ENCODE results near the gene ZNF132. TPM values are rescaled to one million over a fixed set of nuclear protein-coding genes. Genes with fewer than 3 reads are reported as not detected.

Gene ZNF132
- total RNA-seq, 1 donor from 2014 or later, result 1.2 TPM

DNA sequence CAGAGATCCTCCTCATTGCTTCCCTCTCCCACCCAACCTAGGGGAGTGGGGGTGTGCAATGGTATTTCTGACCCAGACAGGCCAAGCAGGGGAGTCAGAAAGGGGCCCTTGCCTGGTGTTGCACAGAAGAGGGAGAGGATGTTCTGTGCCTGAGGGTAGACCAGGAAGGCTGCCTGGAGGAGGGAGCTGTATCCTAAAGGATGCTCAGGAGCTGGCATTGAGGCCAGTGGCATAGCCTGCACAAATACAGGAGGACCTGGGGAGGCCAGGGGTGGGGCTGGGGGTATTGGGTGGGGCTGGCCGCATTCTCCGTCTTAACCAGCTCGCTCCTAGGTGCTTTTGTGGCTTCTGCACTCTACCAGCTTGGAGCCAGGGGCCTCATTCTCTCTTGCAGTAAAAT is 40.0 kb downstream of the ZNF132 start:
- Mint-ChIP-seq H3K27ac (ENCODE audit: unreplicated experiment) (no peak overlapping the region), H3K4me3 (ENCODE audit: unreplicated experiment) (peak overlapping the region; percentile 92), H3K4me1 (ENCODE audit: unreplicated experiment) (peaks cover 4% of the 10 kb centered on the region), H3K9me3 (ENCODE audit: unreplicated experiment) (no peaks in the 10 kb centered on the region), H3K36me3 (ENCODE audit: low read depth, unreplicated experiment) (peaks cover 2% of the 10 kb centered on the region), H3K27me3 (ENCODE audit: unreplicated experiment) (peaks cover 6% of the 10 kb centered on the region)
- TF ChIP-seq, protein P1, sequence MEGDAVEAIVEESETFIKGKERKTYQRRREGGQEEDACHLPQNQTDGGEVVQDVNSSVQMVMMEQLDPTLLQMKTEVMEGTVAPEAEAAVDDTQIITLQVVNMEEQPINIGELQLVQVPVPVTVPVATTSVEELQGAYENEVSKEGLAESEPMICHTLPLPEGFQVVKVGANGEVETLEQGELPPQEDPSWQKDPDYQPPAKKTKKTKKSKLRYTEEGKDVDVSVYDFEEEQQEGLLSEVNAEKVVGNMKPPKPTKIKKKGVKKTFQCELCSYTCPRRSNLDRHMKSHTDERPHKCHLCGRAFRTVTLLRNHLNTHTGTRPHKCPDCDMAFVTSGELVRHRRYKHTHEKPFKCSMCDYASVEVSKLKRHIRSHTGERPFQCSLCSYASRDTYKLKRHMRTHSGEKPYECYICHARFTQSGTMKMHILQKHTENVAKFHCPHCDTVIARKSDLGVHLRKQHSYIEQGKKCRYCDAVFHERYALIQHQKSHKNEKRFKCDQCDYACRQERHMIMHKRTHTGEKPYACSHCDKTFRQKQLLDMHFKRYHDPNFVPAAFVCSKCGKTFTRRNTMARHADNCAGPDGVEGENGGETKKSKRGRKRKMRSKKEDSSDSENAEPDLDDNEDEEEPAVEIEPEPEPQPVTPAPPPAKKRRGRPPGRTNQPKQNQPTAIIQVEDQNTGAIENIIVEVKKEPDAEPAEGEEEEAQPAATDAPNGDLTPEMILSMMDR (IDR thresholded peaks at IDR 0.05; ENCODE audit: unreplicated experiment), result no peak
- no peak for DNase-seq (ENCODE audit: low spot score)

DNA sequence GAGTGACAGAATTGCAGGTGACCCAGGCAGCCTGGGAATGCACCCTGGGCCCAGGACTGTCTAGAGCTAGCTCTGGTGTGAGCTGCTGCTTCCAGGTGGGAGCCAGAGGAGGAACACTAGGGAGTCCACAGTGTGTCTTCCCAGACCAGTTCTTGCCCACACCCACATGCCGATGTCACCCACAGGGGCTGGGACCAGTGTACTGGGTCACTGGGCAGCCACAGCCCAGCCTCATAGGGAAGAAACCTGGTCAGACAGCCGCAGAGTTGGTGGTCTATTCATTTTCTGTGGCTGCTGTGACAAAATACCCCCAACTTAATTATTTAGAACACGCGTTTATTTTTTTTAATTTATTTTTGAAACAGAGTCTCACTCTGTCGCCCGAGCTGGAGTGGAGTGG is 41.4 kb downstream of the ZNF132 start:
- Mint-ChIP-seq H3K27me3 (ENCODE audit: unreplicated experiment) (peaks cover 10% of the 10 kb centered on the region), H3K4me1 (ENCODE audit: unreplicated experiment) (peaks cover 4% of the 10 kb centered on the region), H3K27ac (ENCODE audit: unreplicated experiment) (no peak overlapping the region), H3K4me3 (ENCODE audit: unreplicated experiment) (no peak overlapping the region), H3K9me3 (ENCODE audit: unreplicated experiment) (no peaks in the 10 kb centered on the region), H3K36me3 (ENCODE audit: low read depth, unreplicated experiment) (peaks cover 13% of the 10 kb centered on the region)
- DNase-seq (ENCODE audit: low spot score), result no peak
- TF ChIP-seq, protein P1 (IDR thresholded peaks at IDR 0.05; ENCODE audit: unreplicated experiment), result no peak

DNA sequence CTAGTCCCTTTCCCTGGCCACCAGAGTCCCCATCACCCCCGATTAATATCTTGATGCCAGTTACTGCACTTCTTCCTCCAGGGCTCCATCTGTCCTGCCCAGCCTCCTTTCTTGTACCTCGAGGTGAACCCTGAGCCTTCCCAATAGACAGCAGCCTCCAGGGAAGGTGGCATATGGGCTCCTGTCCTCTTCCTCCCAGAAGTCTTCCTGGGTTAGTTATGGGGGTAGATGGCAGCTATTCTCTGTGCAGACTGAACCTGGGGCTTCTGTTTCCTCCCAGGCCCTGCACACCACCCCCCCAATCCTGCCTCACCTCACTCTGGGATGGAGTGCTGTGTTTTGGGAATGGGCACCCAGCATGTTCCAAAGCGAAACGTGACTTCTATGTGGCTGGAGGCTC is 41.9 kb downstream of the ZNF132 start:
- TF ChIP-seq, protein P1 (IDR thresholded peaks at IDR 0.05; ENCODE audit: unreplicated experiment), result no peak
- H3K27me3 Mint-ChIP-seq (ENCODE audit: unreplicated experiment), result peaks cover 10% of the 10 kb centered on the region
- no peak overlapping the region for H3K4me3 Mint-ChIP-seq (ENCODE audit: unreplicated experiment)
- peaks cover 14% of the 10 kb centered on the region for H3K36me3 Mint-ChIP-seq (ENCODE audit: low read depth, unreplicated experiment)
- no peaks in the 10 kb centered on the region for H3K9me3 Mint-ChIP-seq (ENCODE audit: unreplicated experiment)
- no peak overlapping the region for H3K27ac Mint-ChIP-seq (ENCODE audit: unreplicated experiment)
- H3K4me1 Mint-ChIP-seq (ENCODE audit: unreplicated experiment), result peaks cover 4% of the 10 kb centered on the region
- no peak for DNase-seq (ENCODE audit: low spot score)

DNA sequence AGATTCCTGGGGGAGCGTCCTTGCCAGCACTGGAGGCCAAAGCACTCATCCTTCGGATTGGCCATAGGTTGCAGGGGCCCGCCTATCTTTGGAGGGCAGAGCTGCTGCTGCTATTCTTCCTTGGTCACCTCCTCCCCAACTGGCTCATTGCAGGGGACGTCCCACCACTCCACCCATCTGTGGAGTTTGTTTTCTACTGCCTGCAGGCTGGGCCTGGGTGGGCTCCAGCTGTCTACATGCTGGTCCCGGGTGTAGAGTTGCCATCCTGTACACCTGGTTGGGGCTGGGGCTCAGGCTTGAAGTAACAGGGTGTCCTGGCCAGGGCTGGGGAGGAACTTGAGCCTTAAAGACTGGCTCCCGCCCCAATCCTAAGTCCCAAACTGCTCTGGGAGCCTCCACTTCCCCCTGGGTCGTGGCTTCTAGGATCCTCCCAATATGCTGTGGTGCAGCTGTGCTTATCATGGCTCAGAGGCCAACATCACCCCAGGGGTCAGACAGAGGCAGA is 42.4 kb downstream of the ZNF132 start:
- Mint-ChIP-seq H3K4me3 (ENCODE audit: unreplicated experiment) (no peak overlapping the region), H3K36me3 (ENCODE audit: low read depth, unreplicated experiment) (peaks cover 19% of the 10 kb centered on the region), H3K27me3 (ENCODE audit: unreplicated experiment) (peaks cover 10% of the 10 kb centered on the region), H3K4me1 (ENCODE audit: unreplicated experiment) (peaks cover 4% of the 10 kb centered on the region), H3K27ac (ENCODE audit: unreplicated experiment) (no peak overlapping the region), H3K9me3 (ENCODE audit: unreplicated experiment) (no peaks in the 10 kb centered on the region)
- TF ChIP-seq, protein P1 (IDR thresholded peaks at IDR 0.05; ENCODE audit: unreplicated experiment), result no peak
- no peak for DNase-seq (ENCODE audit: low spot score)

GRCh38 chr19:58396691-58397532 is 43.0 kb downstream of the ZNF132 start:
- H3K36me3 Mint-ChIP-seq (ENCODE audit: low read depth, unreplicated experiment), result peaks cover 19% of the 10 kb centered on the region
- H3K27me3 Mint-ChIP-seq (ENCODE audit: unreplicated experiment), result peaks cover 10% of the 10 kb centered on the region
- H3K27ac Mint-ChIP-seq (ENCODE audit: unreplicated experiment), result no peak overlapping the region
- TF ChIP-seq, protein P1 (IDR thresholded peaks at IDR 0.05; ENCODE audit: unreplicated experiment), result no peak
- H3K4me3 Mint-ChIP-seq (ENCODE audit: unreplicated experiment), result no peak overlapping the region
- H3K9me3 Mint-ChIP-seq (ENCODE audit: unreplicated experiment), result no peaks in the 10 kb centered on the region
- no peak for DNase-seq (ENCODE audit: low spot score)
- peaks cover 4% of the 10 kb centered on the region for H3K4me1 Mint-ChIP-seq (ENCODE audit: unreplicated experiment)

Data from endothelial cell (in vitro differentiated cells).